ENCODE measurements around the gene BCAS3. TPM values are rescaled to one million over a fixed set of nuclear protein-coding genes. Genes with fewer than 3 reads are reported as not detected.
"Not testable (repeated sequence)": the region's sequence is repeated elsewhere in the genome, so short reads cannot be mapped to it uniquely, and the experiment has no call there.

BCAS3 gene
- total RNA-seq, 1 donor from 2014 or later, result 25.6 TPM

- DNase-seq (ENCODE audit: low spot score), result no peak
Measured at GRCh38 chr17:61127960-61128359, 450.3 kb downstream of the BCAS3 start.

GRCh38 chr17:61128661-61129115 is 451.0 kb downstream of the BCAS3 start:
- no peak for DNase-seq (ENCODE audit: low spot score)

- DNase-seq (ENCODE audit: low spot score), result no peak
Measured at GRCh38 chr17:61129267-61130254, 451.9 kb downstream of the BCAS3 start.

- no peak for DNase-seq (ENCODE audit: low spot score)
Measured at GRCh38 chr17:61130330-61130729, 452.7 kb downstream of the BCAS3 start.

- DNase-seq (ENCODE audit: low spot score), result no peak
Measured at GRCh38 chr17:61131585-61131984, 453.9 kb downstream of the BCAS3 start.

GRCh38 chr17:61132524-61132923 is 454.9 kb downstream of the BCAS3 start:
- no peak for DNase-seq (ENCODE audit: low spot score)

- DNase-seq (ENCODE audit: low spot score), result no peak
Measured at GRCh38 chr17:61133853-61134252, 456.2 kb downstream of the BCAS3 start.

DNA sequence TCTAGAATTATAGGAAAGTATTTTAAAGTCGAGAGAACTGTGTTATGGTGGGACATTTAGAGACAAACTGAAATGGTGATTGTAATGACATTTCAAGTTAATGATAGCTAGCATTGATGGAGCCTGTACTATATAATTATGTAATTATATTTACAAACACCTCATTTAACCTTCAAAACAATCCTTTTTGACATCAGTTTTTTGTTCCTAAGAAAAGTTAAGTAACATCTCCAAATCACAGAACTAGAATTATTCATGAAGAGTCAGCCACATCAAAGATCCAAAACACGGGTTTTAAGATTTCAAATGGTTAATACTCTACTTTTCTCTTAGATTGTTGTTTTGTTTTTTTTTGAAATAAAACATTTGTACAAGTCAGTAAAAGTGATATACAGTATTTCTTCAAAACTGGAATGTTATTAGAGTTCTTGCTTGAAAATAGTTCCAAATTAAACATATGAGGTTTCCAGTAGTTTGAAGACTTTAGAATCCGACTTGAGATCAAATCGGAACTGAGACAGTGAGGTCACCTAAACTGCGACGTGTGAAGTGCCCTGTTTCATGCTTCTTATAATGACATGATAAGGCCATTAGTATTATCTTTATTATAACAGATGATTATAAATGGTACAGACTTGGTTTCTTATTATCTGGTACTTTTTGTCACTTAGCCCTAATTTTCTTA is 457.0 kb downstream of the BCAS3 start:
- DNase-seq (ENCODE audit: low spot score), result no peak

GRCh38 chr17:61135782-61136181 is 458.1 kb downstream of the BCAS3 start:
- no peak for DNase-seq (ENCODE audit: low spot score)

- DNase-seq (ENCODE audit: low spot score), result no peak
Measured at GRCh38 chr17:61136296-61136695, 458.6 kb downstream of the BCAS3 start.

GRCh38 chr17:61139219-61139618 is 461.6 kb downstream of the BCAS3 start:
- DNase-seq (ENCODE audit: low spot score), result peak; percentile 19

- no peak for DNase-seq (ENCODE audit: low spot score)
Measured at GRCh38 chr17:61140081-61140786, 462.6 kb downstream of the BCAS3 start.

GRCh38 chr17:61143026-61143425 is 465.4 kb downstream of the BCAS3 start:
- DNase-seq (ENCODE audit: low spot score), result no peak

DNA sequence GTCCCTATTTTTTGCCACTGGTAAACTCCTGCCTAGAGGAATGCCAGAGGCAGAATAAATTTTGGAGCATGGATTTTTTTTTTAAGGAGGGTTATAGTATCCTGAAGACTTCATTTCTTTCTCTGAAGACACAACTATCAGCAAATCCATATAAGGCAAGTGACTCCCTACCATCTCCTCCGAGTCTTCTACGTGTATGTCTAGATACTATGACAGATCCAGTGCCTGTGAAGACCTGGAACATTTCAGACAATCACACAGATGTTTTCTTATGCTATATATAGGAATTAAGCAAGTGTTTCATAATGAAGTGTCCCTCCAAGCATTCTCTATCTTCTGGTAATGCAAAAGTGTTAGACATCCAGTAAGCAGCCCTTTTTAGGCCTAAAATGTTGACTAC is 466.5 kb downstream of the BCAS3 start:
- no peak for DNase-seq (ENCODE audit: low spot score)

DNA sequence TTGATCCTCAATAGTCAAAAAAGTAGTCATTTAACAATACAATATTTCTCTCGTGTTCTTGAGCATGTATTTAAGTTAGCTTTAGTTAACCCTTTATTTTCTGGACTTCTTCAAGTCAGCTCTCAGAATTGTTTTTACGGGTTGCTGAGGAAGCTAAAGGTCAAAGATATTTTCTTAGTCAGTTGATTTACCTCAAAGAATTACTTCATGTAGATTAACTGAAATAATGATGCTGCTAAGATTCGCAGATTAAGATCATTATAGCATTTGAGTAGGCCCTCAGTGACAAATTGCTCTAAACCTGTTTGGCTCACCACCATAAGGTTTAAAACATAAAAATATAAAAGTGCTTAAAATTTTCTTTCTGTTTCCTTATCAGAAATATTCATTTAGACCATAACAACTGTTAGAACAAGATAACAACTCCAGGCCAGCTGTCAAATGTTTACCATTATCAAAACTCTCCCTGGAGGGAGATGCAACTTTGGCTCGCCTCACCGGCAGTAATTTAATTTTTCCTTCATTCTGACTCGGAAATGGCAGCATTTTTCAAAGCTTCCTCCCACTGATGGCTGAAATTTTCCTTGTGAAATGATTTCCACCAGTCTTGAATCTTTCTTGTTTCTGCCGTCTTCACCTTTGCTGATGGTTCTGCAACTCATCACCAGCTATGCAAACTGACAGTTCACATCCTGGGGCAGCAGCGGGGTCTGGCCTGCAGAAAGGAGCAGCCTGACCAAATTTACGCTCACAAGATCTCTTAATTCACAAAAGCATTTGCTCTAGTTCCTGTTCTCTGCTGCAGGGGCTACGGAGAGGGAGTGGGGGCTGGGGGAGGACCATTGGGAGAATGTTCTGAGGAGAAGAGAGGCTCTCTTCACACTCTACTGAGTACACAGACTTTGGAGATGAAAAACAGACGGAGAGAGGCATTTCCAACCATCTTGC is 467.2 kb downstream of the BCAS3 start:
- DNase-seq (ENCODE audit: low spot score), result no peak

DNA sequence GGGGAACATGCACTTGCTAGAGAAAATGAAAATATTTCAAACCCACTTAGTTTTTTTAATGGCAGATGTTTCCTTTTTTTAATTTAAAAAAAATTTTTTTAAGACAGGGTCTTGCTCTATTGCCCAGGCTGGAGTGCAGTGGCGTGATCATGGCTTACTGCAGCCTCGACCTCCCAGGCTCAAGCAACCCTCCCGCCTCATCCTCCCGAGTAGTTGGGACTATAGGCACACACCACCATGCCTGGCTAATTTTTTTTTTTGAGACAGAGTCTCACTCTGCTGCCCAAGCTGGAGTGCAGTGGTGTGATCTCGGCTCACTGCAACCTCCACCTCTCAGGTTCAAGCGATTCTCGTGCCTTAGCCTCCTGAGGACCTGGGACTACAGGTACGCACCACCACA is 469.2 kb downstream of the BCAS3 start:
- DNase-seq (ENCODE audit: low spot score), result not testable (repeated sequence)

DNA sequence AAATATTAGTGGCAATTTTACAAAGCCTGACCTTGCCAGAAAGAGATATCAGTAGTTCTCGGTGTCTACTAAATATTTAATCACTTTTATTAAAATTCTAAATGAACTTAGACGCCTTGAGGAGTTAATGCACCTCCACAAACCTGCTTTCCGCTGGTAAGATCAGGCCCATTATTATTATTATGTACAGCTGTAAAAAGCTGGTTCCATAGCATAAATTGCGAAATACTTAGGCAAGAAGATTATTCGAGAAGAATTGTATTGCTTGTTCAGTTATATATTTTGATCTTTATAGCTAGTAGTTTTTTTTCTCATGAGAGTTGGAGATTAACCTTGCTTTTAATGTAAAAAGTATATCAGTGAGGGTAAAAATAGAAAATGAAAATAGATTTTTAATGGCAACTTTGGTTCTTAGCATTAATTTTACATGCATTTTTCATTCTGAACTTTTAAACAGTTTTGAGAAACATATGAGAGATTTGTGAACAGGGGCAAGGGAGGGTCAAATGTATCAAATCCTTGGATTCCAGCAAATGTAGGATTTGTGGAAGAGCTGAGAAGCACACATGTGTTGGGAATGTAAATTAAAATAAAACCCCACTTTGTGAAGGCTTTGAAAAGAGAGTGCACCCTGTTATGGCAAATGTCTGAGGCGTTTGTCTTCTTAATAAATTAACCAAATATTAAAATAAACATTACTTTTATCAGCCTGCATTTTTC is 471.6 kb downstream of the BCAS3 start:
- DNase-seq (ENCODE audit: low spot score), result no peak

- DNase-seq (ENCODE audit: low spot score), result no peak
Measured at GRCh38 chr17:61149862-61150362, 472.3 kb downstream of the BCAS3 start.

GRCh38 chr17:61150686-61151299 is 473.1 kb downstream of the BCAS3 start:
- no peak for DNase-seq (ENCODE audit: low spot score)

- DNase-seq (ENCODE audit: low spot score), result no peak
Measured at GRCh38 chr17:61152898-61153297, 475.2 kb downstream of the BCAS3 start.
